Rectal smooth muscle tissue (tissue), 1 donor: ENCODE results near the gene POP4.
A peak's percentile ranks its signal among the peaks of the same experiment; 100 is the strongest.
"Not testable (repeated sequence)": the region's sequence is repeated elsewhere in the genome, so short reads cannot be mapped to it uniquely, and the experiment has no call there.

Experiments
- H3K27ac ChIP-seq: one replicate; pipeline ENCODE4 v1.7.0; 2013; ENCODE audit warnings: low read depth, low read length, inconsistent platforms
- H3K27me3 ChIP-seq: one replicate; pipeline ENCODE4 v1.7.0; 2013; ENCODE audit warnings: low read length; ENCODE audit not compliant: control insufficient read depth, insufficient read depth
- H3K36me3 ChIP-seq: one replicate; pipeline ENCODE4 v1.7.0; 2013; ENCODE audit warnings: low read length; ENCODE audit not compliant: control insufficient read depth, insufficient read depth
- H3K4me1 ChIP-seq: one replicate; pipeline ENCODE4 v1.7.0; 2013; ENCODE audit warnings: low read length; ENCODE audit not compliant: control insufficient read depth, insufficient read depth
- H3K4me3 ChIP-seq: one replicate; pipeline ENCODE4 v1.7.0; 2013; ENCODE audit warnings: low read length
- H3K9ac ChIP-seq: one replicate; pipeline ENCODE4 v1.7.0; 2013; ENCODE audit warnings: low read length

POP4 gene, protein sequence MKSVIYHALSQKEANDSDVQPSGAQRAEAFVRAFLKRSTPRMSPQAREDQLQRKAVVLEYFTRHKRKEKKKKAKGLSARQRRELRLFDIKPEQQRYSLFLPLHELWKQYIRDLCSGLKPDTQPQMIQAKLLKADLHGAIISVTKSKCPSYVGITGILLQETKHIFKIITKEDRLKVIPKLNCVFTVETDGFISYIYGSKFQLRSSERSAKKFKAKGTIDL

DNA sequence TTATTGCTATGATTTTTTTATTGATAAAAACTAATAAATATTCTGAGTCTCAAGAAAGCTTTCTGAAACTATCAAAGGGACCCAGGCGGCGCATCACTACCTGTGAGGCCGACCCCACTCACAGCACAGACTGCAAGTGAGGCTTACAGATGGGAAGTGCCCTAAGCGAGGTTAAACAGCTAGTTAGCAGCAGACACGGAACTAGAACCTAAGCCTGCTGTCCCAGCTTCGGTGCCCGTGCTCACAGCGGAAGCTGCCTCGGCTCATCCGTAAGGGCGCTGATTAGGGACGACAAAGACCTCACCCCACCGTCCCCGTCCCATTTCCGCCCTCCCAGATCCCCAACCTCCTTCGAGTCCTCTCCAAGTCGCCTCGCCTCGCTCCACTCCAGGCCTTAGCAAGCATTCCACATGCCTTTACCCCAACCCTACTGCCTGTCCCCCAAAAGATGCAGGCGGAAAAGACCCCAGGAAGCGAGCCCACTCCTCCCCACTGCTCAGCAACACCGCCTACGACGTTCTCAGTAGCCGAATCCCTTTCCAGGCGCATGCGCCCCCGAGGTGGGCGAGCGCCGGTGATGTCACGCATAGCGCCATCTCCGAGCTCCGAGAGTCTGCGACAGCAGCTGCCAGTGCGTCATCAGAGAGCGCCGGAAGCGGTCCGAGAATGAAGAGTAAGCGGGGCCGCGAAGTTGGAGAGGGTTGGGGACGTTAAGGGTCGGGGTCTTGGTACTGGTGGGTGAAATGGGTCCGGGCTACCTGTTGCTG is at the start of gene POP4:
TSS of gene POP4 (plus strand) at position 631 of the 767 bp plus-strand sequence. CDS start at position 667, 36 bp downstream.
- Histone ChIP-seq H3K27ac (peak within 1 kb of the TSS; percentile 94), H3K36me3 (peaks cover 4% of the 10 kb centered on the region), H3K27me3 (no peaks in the 10 kb centered on the region), H3K9ac (peak within 1 kb of the TSS; percentile 97), H3K4me1 (peaks cover 3% of the 10 kb centered on the region), H3K4me3 (peak within 1 kb of the TSS; percentile 97)

DNA sequence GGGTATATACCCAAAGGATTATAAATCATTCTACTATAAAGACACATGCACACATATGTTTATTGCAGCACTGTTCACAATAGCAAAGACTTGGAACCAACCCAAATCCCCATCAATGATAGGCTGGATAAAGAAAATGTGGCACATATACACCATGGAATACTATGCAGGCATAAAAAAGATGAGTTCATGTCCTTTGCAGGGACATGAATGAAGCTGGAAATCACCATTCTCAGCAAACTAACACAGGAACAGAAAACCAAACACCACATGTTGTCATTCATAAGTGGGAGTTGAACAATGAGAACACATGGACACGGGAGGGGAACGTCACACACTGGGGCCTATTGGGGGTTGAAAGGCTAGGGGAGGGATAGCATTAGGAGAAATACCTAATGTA is 47.0 kb upstream of the POP4 start:
- not testable (repeated sequence) for H3K4me1 ChIP-seq, H3K4me3 ChIP-seq, H3K27ac ChIP-seq, H3K9ac ChIP-seq, H3K36me3 ChIP-seq, H3K27me3 ChIP-seq

DNA sequence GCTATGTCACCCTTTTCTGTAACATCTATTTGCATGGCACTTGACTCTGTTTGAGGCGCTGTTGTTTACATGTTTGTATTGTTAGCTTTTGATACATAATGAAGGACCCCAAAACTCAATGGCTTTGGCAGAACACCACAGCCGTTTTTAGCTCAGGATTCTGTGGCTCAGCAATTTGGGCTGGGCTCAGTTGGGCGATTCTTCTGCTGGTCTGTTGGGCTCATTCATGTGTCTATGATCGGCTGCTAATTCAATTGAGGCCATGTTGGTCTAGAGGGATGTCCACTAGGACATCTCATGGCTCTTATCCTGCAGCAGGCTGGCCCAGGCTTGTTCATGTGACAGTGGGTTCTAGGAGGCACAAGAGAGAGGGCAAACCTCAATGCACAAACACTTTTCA is 46.3 kb upstream of the POP4 start:
- Histone ChIP-seq H3K4me1 (no peaks in the 10 kb centered on the region), H3K36me3 (no peaks in the 10 kb centered on the region), H3K27me3 (no peaks in the 10 kb centered on the region), H3K27ac (no peak overlapping the region), H3K4me3 (no peak overlapping the region), H3K9ac (no peak overlapping the region)

DNA sequence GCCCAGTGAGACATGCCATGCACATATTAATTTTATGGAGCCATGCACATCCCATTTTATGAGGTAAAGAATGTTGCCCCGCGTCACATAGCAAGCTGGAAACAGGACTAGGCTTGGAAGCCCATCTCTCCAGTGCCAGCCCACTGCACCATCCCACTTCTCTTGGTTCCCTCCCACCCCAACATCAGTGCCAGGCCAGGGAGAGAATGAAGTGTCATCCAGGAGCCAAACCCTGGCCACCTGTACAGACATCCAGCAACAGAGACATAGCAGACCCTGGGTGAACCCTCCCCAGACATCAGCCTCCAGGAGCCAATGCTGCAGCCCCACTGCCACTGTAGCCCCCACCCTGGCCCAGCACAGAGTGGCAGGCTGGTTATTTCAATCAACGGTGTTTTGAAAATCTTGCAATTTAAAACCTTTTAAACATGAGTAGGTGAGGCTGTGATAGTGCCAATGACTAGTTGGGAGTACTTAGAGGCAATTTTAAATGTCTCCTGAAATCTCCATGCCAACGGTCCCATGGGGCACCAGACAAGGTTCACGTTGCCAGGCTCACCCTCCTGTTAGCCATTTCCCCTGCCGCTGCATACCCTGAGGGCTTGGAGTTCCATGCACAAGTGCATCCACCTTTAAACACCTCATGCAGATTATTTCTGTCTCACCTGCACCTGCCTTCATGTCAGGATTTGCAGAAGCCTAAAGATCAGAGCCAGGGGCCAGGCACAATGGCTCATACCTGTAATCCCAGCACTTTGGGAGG is 45.6 kb upstream of the POP4 start:
- Histone ChIP-seq H3K27ac (no peak overlapping the region), H3K36me3 (no peaks in the 10 kb centered on the region), H3K9ac (no peak overlapping the region), H3K27me3 (no peaks in the 10 kb centered on the region), H3K4me3 (no peak overlapping the region), H3K4me1 (no peaks in the 10 kb centered on the region)

DNA sequence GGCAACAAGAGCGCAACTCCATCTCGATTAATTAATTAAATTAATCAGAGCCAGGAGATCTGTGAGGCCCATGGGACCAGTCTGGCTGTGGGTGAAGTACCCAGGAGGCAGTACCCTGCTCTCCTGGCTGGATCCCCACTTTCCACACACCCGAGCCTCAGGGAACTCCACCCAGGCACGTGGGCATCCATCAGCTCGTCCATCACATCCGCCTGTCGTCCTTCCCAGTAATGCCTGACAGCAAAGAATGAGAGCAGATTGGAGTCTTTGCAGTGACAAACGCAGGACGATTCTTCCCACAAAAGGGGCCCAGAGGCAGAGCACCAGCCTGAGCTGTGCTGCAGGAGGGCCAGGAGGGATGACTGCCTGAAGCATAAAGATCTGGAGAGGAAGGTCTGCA is 44.5 kb upstream of the POP4 start:
- Histone ChIP-seq H3K4me3 (no peak overlapping the region), H3K4me1 (no peaks in the 10 kb centered on the region), H3K9ac (no peak overlapping the region), H3K36me3 (no peaks in the 10 kb centered on the region), H3K27ac (no peak overlapping the region), H3K27me3 (no peaks in the 10 kb centered on the region)

DNA sequence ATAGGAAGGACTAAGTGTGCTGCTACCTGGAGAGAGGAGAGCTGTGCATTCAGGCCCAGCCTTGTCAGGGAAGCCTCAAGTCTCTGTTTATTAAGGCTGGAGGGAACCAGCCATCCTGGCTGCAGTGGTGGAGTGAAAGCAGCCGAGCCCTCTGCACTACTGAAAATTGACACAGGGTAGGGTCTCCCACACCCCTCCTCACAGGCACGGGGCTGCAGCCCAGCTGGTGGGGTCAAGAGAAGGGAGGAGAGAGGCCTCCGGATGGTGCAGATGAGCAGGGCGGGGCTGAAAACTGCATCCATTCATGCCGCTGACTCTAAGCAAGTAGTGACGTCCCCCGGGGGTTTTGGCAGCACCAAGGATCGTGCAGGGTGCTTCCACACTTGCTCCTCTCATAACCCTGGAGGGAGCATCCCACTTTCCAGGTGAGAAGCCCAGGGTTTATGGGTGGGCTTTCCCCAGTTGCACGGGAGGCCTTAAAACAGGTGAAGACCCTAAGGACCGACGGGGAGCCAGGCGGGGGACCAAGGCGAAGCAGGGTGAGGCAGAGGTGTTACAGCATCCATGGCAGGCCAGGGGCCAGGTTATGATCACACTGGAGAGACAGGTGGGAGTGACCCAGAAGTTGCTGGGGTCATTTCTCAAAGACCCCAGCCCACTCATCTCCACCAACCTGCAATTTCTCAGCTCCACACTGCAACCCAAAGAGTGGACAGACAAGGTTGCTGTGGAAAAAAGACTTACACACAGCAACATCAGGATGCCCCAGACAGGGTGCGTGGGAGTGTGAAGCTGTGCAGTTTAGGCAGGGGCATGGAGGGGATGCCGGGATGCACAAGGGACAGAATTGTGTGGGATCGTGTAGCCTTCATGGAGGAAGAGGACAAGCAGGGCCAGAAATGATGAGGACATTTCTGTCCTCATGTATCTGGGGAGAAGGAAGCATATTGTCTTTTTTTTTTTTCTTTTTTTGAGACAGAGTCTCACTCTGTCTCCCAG is 43.5 kb upstream of the POP4 start:
- Histone ChIP-seq H3K4me3 (no peak overlapping the region), H3K36me3 (no peaks in the 10 kb centered on the region), H3K9ac (no peak overlapping the region), H3K4me1 (no peaks in the 10 kb centered on the region), H3K27me3 (peaks cover under 1% of the 10 kb centered on the region), H3K27ac (no peak overlapping the region)

DNA sequence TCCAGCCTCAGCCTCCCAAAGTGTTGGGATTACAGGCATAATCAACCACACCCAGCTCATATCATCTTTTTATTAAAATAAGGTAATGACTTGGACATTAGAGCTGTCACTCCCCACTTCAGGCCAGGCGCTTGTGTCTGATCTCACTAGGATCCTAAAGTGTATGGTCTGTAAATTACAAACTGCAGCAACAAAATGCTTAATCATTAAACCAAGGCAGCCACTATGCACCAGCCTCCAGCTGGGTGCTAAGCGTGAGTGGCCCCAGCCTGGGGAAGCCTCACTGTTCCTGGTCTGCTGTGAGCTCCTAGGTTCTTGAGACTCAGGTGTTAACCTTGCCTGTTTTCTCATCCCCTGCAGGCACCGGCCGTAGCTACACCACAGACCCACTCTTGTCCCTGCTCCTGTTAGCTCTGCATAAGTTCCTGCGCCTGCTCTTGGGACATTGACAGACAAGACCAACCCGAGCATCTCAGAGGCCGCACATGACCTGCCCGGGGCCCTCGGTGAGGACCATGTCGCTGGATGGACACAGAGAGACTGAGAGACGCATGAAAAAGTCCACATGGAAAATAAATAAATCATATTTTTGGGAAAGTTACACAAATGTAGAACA is 42.5 kb upstream of the POP4 start:
- H3K27me3 ChIP-seq: peaks cover 4% of the 10 kb centered on the region
- H3K27ac ChIP-seq: no peak overlapping the region
- H3K9ac ChIP-seq: no peak overlapping the region
- no peaks in the 10 kb centered on the region for H3K36me3 ChIP-seq
- H3K4me3 ChIP-seq: no peak overlapping the region
- H3K4me1 ChIP-seq: no peaks in the 10 kb centered on the region

DNA sequence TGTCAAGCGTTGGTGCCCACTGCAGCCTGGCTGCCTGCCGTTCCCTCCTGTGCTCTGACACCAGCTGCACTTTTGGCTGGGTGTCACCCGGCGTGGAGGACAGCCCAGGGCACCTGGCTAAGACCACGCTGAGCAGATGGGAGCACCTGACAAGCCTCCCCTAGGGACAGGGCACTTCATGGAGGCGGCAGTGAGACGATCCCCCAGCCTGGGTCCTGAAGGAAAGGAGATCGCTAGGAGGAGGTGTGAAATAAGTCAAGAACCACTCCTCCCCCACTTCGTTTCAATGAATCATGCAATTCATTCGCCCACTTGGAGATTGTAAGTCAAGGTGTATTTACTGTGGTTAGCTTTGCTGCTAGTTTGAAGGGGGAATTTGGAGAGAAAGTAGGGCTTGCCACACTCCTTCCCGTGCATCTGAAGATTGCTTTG is 41.5 kb upstream of the POP4 start:
- Histone ChIP-seq H3K36me3 (no peaks in the 10 kb centered on the region), H3K4me1 (no peaks in the 10 kb centered on the region), H3K9ac (no peak overlapping the region), H3K27me3 (peaks cover 4% of the 10 kb centered on the region), H3K27ac (no peak overlapping the region), H3K4me3 (no peak overlapping the region)

DNA sequence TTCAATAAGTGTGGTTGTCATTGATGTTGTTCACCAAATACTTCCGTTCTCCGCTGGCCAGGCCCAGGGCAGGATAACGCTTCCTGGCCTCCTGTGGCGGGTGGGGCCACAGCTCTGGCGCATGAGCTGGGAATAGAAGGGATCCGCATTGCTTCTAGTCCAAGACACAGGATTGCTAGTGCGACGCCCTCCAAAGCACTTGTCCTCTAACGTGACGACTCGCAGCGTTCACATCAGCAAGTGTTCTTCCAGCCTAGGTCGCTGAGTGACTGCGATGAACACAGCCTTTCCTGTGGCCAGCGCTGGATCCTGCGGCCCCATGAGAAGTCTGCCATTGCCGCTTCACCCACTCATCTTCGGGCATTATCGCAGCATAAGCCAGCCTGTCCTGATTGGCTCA is 40.9 kb upstream of the POP4 start:
- Histone ChIP-seq H3K4me3 (no peak overlapping the region), H3K36me3 (no peaks in the 10 kb centered on the region), H3K27ac (no peak overlapping the region), H3K9ac (no peak overlapping the region), H3K27me3 (peaks cover 4% of the 10 kb centered on the region), H3K4me1 (no peaks in the 10 kb centered on the region)

DNA sequence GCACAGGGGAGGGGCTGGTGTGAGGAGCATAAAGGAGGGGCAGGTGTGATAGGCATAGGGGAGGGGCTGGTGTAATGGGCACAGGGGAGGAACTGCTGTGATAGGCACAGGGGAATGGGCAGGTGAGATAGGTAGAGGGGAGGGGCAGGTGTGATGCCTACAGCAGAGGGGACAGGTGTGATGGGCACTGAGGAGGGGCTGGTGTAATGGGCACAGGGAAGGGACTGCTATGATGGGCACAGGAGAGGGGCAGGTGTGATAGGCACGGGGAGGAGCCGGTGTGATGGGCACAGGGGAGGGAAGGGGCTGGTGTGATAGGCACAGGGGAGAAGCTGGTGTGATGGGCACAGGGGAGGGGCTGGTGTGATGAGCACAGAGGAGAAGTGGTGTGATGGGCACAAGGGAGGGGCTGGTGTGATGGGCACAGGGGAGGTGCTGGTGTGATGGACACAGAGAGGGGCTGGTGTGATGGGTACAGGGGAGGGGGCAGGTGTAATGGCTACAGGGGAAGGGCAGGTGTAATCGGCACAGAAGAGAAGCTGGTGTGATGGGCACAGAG is 39.5 kb upstream of the POP4 start:
- no peak overlapping the region for H3K27ac ChIP-seq
- peaks cover 4% of the 10 kb centered on the region for H3K27me3 ChIP-seq
- no peaks in the 10 kb centered on the region for H3K36me3 ChIP-seq
- H3K9ac ChIP-seq: no peak overlapping the region
- no peak overlapping the region for H3K4me3 ChIP-seq
- no peaks in the 10 kb centered on the region for H3K4me1 ChIP-seq

DNA sequence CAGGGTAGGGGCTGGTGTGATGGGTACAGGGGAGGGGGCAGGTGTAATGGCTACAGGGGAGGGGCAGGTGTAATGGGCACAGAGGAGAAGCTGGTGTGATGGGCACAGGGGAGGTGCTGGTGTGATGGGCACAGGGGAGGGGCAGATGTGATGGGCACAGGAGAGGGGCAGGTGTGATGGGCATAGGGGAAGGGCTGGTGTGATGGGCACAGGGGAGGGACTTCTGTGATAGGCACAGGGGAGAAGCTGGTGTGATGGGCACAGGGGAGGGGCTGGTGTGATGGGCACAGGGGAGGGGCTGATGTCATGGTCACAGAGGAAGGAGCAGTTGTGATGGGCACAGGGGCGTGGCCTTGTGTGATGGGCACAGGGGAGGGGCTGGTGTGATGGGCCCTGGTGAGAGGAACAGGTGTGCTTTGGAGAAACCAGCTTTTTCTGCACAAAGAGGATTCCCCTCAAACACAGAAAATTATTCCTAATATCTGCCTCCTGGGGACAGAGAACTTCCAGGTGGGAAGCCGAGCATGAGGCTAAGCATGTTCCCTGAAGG is 38.6 kb upstream of the POP4 start:
- peaks cover 4% of the 10 kb centered on the region for H3K27me3 ChIP-seq
- no peak overlapping the region for H3K4me3 ChIP-seq
- H3K27ac ChIP-seq: no peak overlapping the region
- no peaks in the 10 kb centered on the region for H3K36me3 ChIP-seq
- H3K9ac ChIP-seq: no peak overlapping the region
- H3K4me1 ChIP-seq: no peaks in the 10 kb centered on the region
